Measurements from ENCODE around the gene CCL14.
"Not testable (repeated sequence)": the region's sequence is repeated elsewhere in the genome, so short reads cannot be mapped to it uniquely, and the experiment has no call there.

Gene CCL14

DNA sequence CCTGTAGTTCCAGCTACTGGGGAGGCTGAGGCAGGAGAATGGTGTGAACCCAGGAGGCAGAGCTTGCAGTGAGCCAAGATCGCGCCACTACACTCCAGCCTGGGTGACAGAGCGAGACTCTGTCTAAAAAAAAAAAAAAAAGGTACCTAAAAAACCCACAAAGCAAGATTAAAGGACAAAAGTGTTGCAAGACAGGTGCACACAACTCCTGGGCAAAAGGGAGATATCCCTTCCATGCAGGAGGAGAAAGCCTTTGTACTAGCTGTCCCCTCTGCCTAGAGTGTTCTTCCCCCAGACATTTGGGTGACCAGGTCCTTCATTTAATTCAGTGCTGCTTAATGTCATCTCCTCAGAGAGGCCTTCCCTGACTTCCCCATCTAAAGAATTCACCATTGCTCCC lies 48.0 kb downstream of the CCL14 start:
- not testable (repeated sequence) for DNase-seq

GRCh38 chr17:35936063-35936462 lies 50.5 kb downstream of the CCL14 start:
- DNase-seq: no peak

GRCh38 chr17:35934760-35935159 lies 51.8 kb downstream of the CCL14 start:
- no peak for DNase-seq
